ENCODE data around the gene ETV3L. TPM values are rescaled to one million over a fixed set of nuclear protein-coding genes. Genes with fewer than 3 reads are reported as not detected.
"Not testable (repeated sequence)": the region's sequence is repeated elsewhere in the genome, so short reads cannot be mapped to it uniquely, and the experiment has no call there.

ETV3L gene
- total RNA-seq, 2 experiments from 2014 or later = not detected

- ATAC-seq = no peak
- Mint-ChIP-seq H3K27me3 (peaks cover 17% of the 10 kb centered on the region), H3K4me1 (ENCODE audit: low read depth) (no peaks in the 10 kb centered on the region), H3K27ac (no peak overlapping the region), H3K9me3 (no peaks in the 10 kb centered on the region), H3K4me3 (no peak overlapping the region), H3K36me3 (ENCODE audit: low read depth) (no peaks in the 10 kb centered on the region)
- POLR2A ChIA-PET = no interaction called here
- intact Hi-C loops (cut with micrococcal nuclease) = no loop called here
- no peak for DNase-seq
- CTCF ChIA-PET = interaction anchor here (1.1 to 1.3 kb wide), 2 partner anchors 13 to 167 kb away, joined by 3 to 4 read pairs; no protein-coding TSS in a partner anchor
- TF ChIP-seq CTCF (IDR thresholded peaks at IDR 0.05) = no peak
Observed at GRCh38 chr1:157077394-157077793, 22.2 kb downstream of the ETV3L start.

- intact Hi-C loops (cut with micrococcal nuclease) = no loop called here
- ChIA-PET POLR2A (interaction anchor here (0.6 kb wide), 1 partner anchor 43 kb away, joined by 3 read pairs; no protein-coding TSS in a partner anchor), CTCF (interaction anchor here (0.8 to 2.7 kb wide), 24 partner anchors 8 to 235 kb away, joined by 3 to 12 read pairs (median 4); no protein-coding TSS in a partner anchor)
- H3K27ac Mint-ChIP-seq = no peak overlapping the region
- no peaks in the 10 kb centered on the region for H3K4me1 Mint-ChIP-seq (ENCODE audit: low read depth)
- TF ChIP-seq CTCF (IDR thresholded peaks at IDR 0.05) = peak; percentile 53
- H3K27me3 Mint-ChIP-seq = peaks cover 19% of the 10 kb centered on the region
- no peaks in the 10 kb centered on the region for H3K9me3 Mint-ChIP-seq
- ATAC-seq (no peak), DNase-seq (peak; percentile 75)
- no peak overlapping the region for H3K4me3 Mint-ChIP-seq
- H3K36me3 Mint-ChIP-seq (ENCODE audit: low read depth) = no peaks in the 10 kb centered on the region
Observed at GRCh38 chr1:157073944-157074685, 25.5 kb downstream of the ETV3L start.

- Mint-ChIP-seq H3K27ac (no peak overlapping the region), H3K36me3 (ENCODE audit: low read depth) (no peaks in the 10 kb centered on the region), H3K4me3 (no peak overlapping the region), H3K4me1 (ENCODE audit: low read depth) (no peaks in the 10 kb centered on the region), H3K27me3 (peaks cover 30% of the 10 kb centered on the region), H3K9me3 (no peaks in the 10 kb centered on the region)
- DNase-seq (no peak), ATAC-seq (no peak)
- intact Hi-C loops (cut with micrococcal nuclease) = no loop called here
- ChIA-PET POLR2A (no interaction called here), CTCF (interaction anchor here (0.9 to 1.7 kb wide), 2 partner anchors 21 to 87 kb away, joined by 3 to 7 read pairs; no protein-coding TSS in a partner anchor)
- TF ChIP-seq CTCF (IDR thresholded peaks at IDR 0.05) = no peak
Observed at GRCh38 chr1:157069601-157070000, 30.0 kb downstream of the ETV3L start.

GRCh38 chr1:157059241-157059640 is 40.4 kb downstream of the ETV3L start:
- H3K36me3 Mint-ChIP-seq (ENCODE audit: low read depth); H3K4me3 Mint-ChIP-seq; H3K9me3 Mint-ChIP-seq; POLR2A ChIA-PET; DNase-seq; H3K4me1 Mint-ChIP-seq (ENCODE audit: low read depth); intact Hi-C loops (cut with micrococcal nuclease); CTCF ChIA-PET; ATAC-seq; H3K27ac Mint-ChIP-seq: not testable (repeated sequence)
- peaks cover 40% of the 10 kb centered on the region for H3K27me3 Mint-ChIP-seq

- Mint-ChIP-seq H3K9me3 (peaks cover 10% of the 10 kb centered on the region), H3K4me3 (no peak overlapping the region), H3K27me3 (peaks cover 47% of the 10 kb centered on the region), H3K27ac (no peak overlapping the region), H3K36me3 (ENCODE audit: low read depth) (no peaks in the 10 kb centered on the region), H3K4me1 (ENCODE audit: low read depth) (no peaks in the 10 kb centered on the region)
- ATAC-seq (no peak), DNase-seq (no peak)
- TF ChIP-seq CTCF (IDR thresholded peaks at IDR 0.05) = no peak
- ChIA-PET POLR2A (no interaction called here), CTCF (no interaction called here)
- intact Hi-C loops (cut with micrococcal nuclease) = no loop called here
Observed at GRCh38 chr1:157056269-157056668, 43.3 kb downstream of the ETV3L start.

GRCh38 chr1:157055729-157056128 is 43.9 kb downstream of the ETV3L start:
- H3K27ac Mint-ChIP-seq; POLR2A ChIA-PET; CTCF ChIA-PET; ATAC-seq; H3K9me3 Mint-ChIP-seq; H3K4me3 Mint-ChIP-seq; H3K36me3 Mint-ChIP-seq (ENCODE audit: low read depth); H3K4me1 Mint-ChIP-seq (ENCODE audit: low read depth); DNase-seq; intact Hi-C loops (cut with micrococcal nuclease): not testable (repeated sequence)
- peaks cover 51% of the 10 kb centered on the region for H3K27me3 Mint-ChIP-seq

All from activated CD8-positive, alpha-beta T cell treated with anti-CD3 and anti-CD28 coated beads for 36 hours (primary cell).